GM19099 (cell line): ENCODE measurements around the gene MARCO.

Experiments used
- POLR2A ChIP-seq: IDR thresholded peaks from 3 replicates; pipeline ENCODE4 v1.6.1; 2011; ENCODE audit warnings: low read depth; ENCODE audit not compliant: insufficient read length; ENCODE audit errors: extremely low read depth

The MARCO gene

DNA sequence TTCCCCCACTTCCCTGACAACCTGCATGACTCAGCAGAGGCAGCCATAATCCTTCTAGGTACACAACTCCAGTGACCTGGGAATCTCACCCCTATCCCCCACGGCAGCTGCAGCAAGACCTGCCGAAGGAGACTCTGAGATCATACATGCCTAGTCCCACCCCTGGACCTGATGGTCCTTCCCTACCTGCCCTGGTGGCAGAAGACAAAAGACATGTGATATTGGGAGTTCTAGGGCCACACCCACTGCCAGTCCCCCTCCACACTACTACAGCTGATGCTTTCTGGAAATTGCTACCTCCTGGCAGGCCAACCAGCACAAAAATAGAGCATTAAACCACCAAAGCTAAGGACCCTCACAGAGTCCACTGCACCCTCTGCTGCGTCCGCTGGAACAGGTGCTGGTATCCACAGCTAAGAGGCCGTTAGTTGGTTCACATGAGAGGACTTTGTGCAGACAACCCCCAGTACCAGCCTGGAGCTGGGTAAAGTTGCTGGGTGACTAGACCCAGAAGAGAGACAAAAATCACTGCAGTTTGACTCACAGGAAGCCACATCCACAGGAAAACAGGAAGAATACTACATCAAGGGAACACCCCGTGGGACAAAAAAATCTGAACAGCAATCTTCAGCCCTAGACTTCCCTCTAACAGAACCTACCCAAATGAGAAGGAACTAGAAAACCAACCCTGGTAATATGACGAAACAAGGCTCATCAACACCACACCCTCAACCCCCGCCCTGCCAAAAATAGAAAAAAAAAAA, 12.5 kb downstream of the MARCO start:
- no peak for TF ChIP-seq POLR2A

DNA sequence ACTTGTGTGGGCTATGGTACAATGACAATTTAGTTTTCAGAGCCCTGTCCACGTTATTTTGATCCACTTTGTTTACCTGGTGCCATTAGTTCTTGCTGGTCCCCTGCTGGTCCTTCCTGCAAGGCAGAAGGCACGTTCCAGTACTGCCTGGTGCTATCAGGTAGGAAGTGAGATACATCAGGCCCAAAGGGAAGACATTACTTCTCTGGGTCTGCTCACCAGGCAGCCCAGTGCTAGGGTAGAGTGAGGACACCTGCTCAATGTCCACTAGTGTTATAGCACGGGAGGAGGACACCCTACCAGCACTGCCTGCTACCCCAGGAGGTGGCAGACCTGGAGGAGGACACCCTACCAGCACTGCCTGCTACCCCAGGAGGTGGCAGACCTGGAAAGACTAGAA, 23.7 kb downstream of the MARCO start:
- TF ChIP-seq POLR2A = no peak

DNA sequence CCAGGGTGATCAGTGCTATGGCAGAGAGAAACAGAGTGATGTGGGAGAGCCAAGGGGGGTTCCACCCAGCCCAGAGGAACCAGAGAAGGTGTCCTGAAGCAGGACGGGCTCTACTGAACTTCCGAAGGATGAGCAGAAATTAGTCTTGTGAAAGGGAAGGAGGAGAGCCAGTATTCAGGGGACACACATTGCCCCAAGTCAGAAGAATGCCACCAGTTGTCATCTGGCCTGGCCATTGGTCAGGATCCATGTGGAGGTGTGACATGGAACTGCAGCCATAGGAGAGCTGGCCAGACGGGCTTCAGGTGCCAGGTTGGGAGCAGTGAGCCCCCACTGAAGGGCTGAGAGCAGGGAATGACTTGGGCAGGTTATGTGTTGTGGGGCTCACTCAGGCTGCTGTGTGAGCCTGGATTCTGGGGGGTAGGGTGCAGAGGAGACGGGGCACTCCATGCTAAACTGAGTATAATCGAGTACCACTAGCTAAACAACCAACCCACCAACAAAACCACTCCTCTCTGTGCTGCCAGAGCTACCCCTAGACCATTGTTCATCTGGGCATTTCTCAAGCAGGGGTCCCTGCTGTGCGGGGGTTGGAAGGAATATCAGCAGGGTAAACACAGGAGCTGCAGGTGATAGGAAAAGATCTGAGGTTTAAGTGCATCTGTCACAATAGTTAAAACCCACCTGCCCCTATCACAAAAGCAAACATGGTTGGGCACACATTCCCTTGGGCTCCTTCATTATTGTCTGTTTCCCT, 25.3 kb downstream of the MARCO start:
- no peak for TF ChIP-seq POLR2A

DNA sequence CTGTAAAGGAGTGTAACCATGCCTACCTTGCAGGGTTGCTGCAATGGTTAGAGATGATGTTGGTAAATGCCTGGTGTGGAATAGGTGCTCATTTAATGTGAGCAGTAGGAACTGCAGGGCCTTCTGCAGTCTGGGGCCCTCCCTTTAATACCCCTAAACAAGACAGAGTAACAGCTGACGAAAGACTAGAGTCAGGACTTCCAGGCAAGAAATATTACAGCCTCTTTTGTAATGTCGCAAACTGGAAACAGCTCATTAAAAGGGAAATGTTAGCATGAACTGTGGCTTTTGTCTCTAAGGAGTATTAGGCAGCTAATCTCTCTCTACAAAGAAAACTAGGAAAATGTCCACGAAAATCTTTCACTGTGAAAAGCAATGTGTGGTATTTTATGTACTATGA, 26.0 kb downstream of the MARCO start:
- no peak for TF ChIP-seq POLR2A

DNA sequence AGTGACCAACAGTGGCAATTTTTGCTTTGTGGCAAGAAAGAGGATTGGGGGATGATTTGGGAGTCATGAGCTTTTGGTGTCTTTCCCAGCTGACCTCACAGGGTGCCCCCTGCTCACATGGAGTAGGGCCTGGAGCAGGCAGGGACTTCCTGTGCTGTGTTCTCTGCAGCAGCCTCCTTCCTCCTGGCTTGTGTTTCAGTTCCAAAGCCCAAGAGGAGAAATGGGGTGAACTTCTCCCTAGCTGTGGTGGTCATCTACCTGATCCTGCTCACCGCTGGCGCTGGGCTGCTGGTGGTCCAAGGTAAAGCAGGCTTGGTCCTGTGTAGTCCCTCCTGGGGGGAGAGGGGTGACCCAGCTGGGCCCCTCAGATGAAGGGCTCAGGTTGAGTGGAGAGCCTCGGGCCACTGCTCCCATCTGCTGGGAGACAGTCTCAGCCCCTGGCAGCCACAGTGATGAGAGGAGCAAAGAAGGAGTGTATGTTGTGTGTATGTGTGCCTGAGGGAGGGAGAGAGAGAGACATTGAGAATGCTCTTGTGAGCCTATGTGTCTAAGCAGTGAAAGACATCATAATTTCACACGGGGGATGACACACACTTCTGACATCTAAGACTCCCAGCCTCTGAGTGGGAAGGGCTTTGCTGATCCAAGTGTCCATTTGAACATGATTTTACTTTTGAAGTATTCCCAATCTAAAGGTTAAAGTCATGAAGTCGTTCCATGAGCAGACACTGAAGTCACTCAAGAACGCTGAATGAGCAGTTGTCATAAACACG, 27.2 kb downstream of the MARCO start:
- TF ChIP-seq POLR2A = no peak

DNA sequence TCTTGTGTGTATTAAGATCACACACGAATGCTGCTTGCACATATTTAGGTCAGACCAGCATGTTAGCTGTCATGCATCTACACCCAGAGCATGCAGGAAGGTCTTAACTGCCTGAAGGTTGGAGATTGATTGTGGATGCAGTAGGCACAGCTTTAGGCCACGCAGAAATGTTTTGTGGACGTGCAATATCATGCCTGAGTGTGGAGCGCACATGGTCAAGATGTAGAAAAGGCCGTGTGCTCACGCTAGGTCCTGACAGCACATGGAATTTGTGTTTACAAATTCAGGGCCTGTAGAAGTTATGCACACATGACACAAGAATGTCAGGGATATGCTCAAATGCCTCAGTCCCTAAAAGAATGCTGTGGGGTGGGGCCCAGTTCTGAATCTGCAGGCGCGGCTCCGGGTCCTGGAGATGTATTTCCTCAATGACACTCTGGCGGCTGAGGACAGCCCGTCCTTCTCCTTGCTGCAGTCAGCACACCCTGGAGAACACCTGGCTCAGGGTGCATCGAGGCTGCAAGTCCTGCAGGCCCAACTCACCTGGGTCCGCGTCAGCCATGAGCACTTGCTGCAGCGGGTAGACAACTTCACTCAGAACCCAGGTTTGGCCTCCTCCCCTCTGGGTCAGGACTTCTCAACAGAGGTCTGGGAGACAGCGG, 27.9 kb downstream of the MARCO start:
- no peak for TF ChIP-seq POLR2A

DNA sequence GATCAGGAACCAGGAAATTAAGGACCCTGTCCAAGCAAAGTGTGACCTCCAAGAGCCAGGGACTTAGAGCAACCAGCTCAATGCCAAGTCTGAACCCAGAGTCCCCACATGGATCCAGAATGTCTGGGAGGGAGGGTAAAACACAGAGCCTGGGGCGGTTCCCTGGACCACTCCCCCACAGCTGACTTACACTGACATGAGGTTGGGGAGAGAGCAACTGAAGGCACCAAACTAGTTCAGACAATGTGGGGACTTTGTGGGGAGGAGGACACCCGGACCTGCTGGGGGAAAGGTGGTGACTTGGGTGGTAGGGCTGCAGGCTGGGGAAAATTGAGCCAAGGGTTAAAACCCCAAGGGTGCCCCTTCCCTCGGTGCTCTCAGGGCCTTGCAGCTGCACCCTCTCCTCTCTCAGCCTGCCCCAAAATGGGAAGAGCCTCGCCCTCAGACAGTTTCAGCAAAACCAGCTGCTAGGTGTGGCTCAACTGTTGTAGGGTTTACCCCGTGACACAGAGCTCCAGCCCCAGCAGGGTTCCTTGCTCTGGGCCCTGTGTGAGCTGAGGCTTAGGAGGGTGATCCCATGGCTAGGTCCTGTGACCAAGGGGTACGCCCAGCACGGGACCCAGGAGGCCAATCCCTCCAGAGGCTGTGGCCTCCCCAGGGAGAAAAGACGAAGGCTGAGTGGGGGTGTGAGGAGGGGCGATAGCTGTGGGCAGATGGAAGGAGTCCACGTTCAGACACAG, 28.6 kb downstream of the MARCO start:
- TF ChIP-seq POLR2A = no peak

DNA sequence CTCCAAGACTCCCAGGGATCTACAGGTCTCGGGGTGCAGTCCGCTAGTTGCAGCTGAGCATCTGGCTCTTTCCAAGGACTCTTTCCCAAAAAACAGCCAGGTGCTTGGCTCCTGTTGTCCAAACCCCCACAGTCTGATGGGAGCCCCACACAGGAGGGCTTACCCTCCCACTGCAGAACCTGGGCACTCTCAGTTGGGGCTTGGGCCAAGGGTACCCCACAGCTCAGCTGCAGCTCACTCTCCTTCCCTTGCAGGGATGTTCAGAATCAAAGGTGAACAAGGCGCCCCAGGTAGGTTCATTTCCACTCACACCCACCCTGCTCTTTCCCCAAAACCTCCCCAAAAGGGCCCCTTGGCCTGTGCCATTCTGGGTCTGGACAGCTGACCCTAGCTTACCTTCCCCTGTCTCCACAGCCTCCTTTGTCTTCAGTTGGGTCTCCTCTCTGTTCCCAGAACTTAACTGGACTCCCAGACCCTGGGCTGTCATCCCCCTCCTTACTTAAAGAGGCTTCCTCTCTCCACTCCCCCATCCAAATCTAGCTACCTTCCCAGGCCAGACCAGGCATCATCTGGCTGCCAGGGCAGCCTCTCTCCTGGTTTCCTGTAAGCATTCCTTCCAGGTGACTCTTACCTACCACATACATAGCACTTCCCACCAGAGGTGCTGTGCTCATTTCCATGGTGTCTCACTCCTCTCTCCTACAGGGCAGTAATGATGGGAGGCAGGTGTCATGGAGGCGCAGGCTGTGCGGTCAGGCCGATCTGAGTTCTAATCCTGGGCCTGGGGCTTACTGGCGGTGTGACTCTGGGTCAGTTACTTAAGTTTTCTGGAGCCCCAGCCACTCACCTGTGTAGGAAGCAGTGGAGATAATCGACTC, 29.5 kb downstream of the MARCO start:
- no peak for TF ChIP-seq POLR2A

DNA sequence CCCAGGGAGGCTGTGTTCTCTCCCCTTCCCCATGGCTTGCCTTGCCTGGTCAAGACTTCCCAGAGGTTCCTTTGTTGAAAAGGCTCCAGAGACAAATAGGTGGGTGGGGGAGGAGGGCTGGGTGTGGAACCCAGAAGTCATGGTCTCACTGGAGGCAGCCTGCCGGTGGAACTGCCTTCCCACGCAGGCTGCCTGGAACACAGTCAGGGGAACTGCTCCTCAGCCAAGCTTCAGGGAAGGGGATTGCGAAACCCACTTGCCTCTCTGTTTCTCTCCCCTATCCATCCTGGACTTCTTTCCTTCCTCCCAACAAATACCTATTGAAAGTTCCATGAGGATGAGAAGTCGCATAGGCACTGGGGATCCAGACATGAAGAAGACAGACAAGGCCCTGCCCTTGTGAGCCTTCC, 31.6 kb downstream of the MARCO start:
- no peak for TF ChIP-seq POLR2A

DNA sequence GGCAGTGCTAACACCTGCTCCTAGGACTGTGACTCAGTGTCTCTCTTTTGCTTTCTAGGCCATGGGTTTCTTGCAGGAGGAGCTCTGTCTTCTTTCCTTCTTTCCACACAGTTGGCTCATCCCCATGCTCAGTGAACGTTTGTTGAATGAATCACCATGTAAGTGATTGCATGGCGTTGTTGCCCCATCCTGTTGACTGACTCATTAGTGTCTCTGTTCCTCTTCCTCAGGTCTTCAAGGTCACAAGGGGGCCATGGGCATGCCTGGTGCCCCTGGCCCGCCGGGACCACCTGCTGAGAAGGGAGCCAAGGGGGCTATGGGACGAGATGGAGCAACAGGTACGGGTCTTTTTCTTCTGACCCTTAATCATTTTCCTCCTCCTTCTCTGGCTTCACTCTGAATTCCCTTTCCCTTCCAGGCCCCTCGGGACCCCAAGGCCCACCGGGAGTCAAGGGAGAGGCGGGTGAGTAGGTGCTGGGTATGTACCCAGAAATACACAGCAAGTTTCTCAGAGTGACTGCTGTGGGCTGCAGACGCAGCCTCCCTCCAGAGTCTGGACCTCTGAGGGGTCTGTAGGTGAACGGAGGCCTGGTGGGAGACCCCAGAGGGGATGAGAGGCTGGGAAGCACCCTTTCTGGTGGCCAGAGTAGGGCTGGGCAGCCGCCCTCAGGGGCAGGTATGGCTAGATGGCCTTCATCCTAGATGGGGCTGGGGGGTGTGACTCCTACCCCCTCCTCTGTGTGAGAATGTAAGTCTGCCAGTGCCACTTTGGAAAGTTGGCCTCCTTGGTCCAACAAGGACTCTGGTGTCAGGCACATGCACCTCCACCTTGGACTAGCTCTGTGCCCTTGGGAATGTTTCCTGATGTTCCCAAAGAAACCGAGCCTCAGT, 32.4 kb downstream of the MARCO start:
- no peak for TF ChIP-seq POLR2A

DNA sequence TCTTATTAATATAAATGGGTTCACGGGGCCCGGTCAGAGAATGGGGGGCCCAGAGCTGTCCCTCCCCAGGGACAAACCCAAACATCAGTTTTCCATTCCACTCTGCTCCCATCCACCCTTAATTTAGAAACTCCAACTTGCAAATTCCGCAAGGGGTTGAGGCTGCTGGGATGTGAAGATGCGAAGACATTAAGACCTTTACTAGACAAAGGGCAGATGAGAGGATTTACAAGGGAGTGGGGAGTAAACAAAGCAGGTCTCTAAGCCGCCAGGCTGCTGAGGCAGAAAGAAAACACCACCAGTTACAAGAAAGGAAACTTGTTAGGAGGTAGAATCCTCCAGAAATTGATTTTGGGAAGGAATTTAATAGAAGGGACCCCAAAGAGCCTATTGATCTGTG, 33.1 kb downstream of the MARCO start:
- no peak for TF ChIP-seq POLR2A

DNA sequence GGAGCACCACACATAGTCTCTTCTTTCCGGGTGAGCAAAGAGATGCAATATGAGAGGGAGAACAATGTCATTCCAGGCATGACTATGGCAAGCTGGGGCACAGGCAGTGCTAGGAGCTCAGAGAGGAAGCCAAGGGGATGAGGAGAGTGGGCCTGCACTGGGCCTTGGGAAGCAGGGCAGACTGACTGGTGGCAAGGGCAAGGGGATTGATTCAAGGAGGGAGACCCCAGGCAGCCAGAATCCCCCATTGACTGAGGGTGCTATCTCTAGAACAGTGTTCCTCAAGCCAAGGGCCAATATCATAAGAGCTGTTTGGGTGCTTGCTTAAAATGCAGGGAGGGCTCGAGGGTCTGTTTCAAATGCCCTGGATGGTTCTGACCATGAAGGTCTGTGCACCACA, 36.1 kb downstream of the MARCO start:
- no peak for TF ChIP-seq POLR2A
